Muscle layer of colon (tissue), 2 donors: Measurements from ENCODE around the gene LMF1.
A peak's percentile ranks its signal among the peaks of the same experiment; 100 is the strongest.

Experiments
- H3K27ac ChIP-seq: one replicate; pipeline ENCODE4 v1.7.0; 2013; ENCODE audit warnings: low read depth, mild to moderate bottlenecking, low read length, moderate library complexity
- H3K27me3 ChIP-seq, 2 donors: one replicate each; pipeline ENCODE4 v1.7.0; 2013; ENCODE audit warnings: low read length in 2 of 2, mild to moderate bottlenecking in 2 of 2; ENCODE audit not compliant: insufficient read depth in 2 of 2, control insufficient read depth in 1 of 2
- H3K36me3 ChIP-seq: one replicate; pipeline ENCODE4 v1.7.0; 2013; ENCODE audit warnings: mild to moderate bottlenecking, low read length; ENCODE audit not compliant: insufficient read depth
- H3K4me1 ChIP-seq: one replicate; pipeline ENCODE4 v1.7.0; 2013; ENCODE audit warnings: mild to moderate bottlenecking, low read length; ENCODE audit not compliant: insufficient read depth
- H3K4me3 ChIP-seq, 2 donors: one replicate each; pipeline ENCODE4 v1.7.0; 2013; ENCODE audit warnings: low read length in 2 of 2, low read depth in 1 of 2, mild to moderate bottlenecking in 1 of 2, moderate library complexity in 1 of 2
- H3K9ac ChIP-seq: one replicate; pipeline ENCODE4 v1.7.0; 2013; ENCODE audit warnings: low read length
- H3K9me3 ChIP-seq: one replicate; pipeline ENCODE4 v1.7.0; 2013; ENCODE audit warnings: mild to moderate bottlenecking, low read length
- donor health status: abdominal sarcoma.
- donor health status: Adenocarcinoma of cecum.

Gene LMF1

GRCh38 chr16:970766-971581 lies at the start of gene LMF1:
Gene LMF1 (minus strand): TSS chr16:970984. CDS start chr16:970980, 4 bp downstream.
- Histone ChIP-seq H3K4me1 (peaks cover 9% of the 10 kb centered on the region), H3K9me3 (no peaks in the 10 kb centered on the region), H3K9ac (no peak within 1 kb of the TSS), H3K27me3 (no peaks in the 10 kb centered on the region), H3K4me3 (peak within 1 kb of the TSS; percentile 71 to 96), H3K27ac (peak within 1 kb of the TSS; percentile 80), H3K36me3 (peaks cover 4% of the 10 kb centered on the region)

GRCh38 chr16:1020091-1020399 lies 49.3 kb upstream of the LMF1 start:
- no peaks in the 10 kb centered on the region for H3K36me3 ChIP-seq
- no peaks in the 10 kb centered on the region for H3K4me1 ChIP-seq
- no peak overlapping the region for H3K4me3 ChIP-seq
- peaks cover 1 to 24% of the 10 kb centered on the region in 2 donors for H3K27me3 ChIP-seq
- H3K9me3 ChIP-seq = no peaks in the 10 kb centered on the region
- no peak overlapping the region for H3K27ac ChIP-seq
- no peak overlapping the region for H3K9ac ChIP-seq

- no peak overlapping the region for H3K9ac ChIP-seq
- H3K36me3 ChIP-seq = no peaks in the 10 kb centered on the region
- H3K9me3 ChIP-seq = no peaks in the 10 kb centered on the region
- no peaks in the 10 kb centered on the region for H3K4me1 ChIP-seq
- H3K27me3 ChIP-seq = peaks cover 0 to 22% of the 10 kb centered on the region in 2 donors
- H3K4me3 ChIP-seq = no peak overlapping the region
- H3K27ac ChIP-seq = no peak overlapping the region
These were observed 48.7 kb upstream of the LMF1 start for GRCh38 chr16:1019231-1020090.

GRCh38 chr16:1018447-1019198 lies 47.8 kb upstream of the LMF1 start:
- Histone ChIP-seq H3K27ac (no peak overlapping the region), H3K4me1 (no peaks in the 10 kb centered on the region), H3K36me3 (no peaks in the 10 kb centered on the region), H3K9ac (no peak overlapping the region), H3K4me3 (no peak overlapping the region), H3K27me3 (peaks cover 0 to 17% of the 10 kb centered on the region in 2 donors), H3K9me3 (no peaks in the 10 kb centered on the region)

GRCh38 chr16:1014771-1015495 lies 44.1 kb upstream of the LMF1 start:
- no peaks in the 10 kb centered on the region for H3K36me3 ChIP-seq
- no peaks in the 10 kb centered on the region for H3K9me3 ChIP-seq
- no peak overlapping the region for H3K4me3 ChIP-seq
- peaks cover 0 to 10% of the 10 kb centered on the region in 2 donors for H3K27me3 ChIP-seq
- H3K9ac ChIP-seq = no peak overlapping the region
- no peak overlapping the region for H3K27ac ChIP-seq
- H3K4me1 ChIP-seq = no peaks in the 10 kb centered on the region

- Histone ChIP-seq H3K27ac (no peak overlapping the region), H3K27me3 (peaks cover 0 to 14% of the 10 kb centered on the region in 2 donors), H3K9me3 (no peaks in the 10 kb centered on the region), H3K9ac (no peak overlapping the region), H3K4me1 (no peaks in the 10 kb centered on the region), H3K4me3 (no peak overlapping the region), H3K36me3 (no peaks in the 10 kb centered on the region)
These were observed 43.4 kb upstream of the LMF1 start for GRCh38 chr16:1014221-1014620.

- Histone ChIP-seq H3K27ac (no peak overlapping the region), H3K36me3 (no peaks in the 10 kb centered on the region), H3K9ac (no peak overlapping the region), H3K4me3 (no peak overlapping the region), H3K27me3 (peaks cover 0 to 14% of the 10 kb centered on the region in 2 donors), H3K9me3 (no peaks in the 10 kb centered on the region), H3K4me1 (no peaks in the 10 kb centered on the region)
These were observed 42.8 kb upstream of the LMF1 start for GRCh38 chr16:1013593-1013900.

- Histone ChIP-seq H3K27me3 (peaks cover 0 to 14% of the 10 kb centered on the region in 2 donors), H3K4me1 (no peaks in the 10 kb centered on the region), H3K9ac (no peak overlapping the region), H3K36me3 (no peaks in the 10 kb centered on the region), H3K27ac (no peak overlapping the region), H3K4me3 (no peak overlapping the region), H3K9me3 (no peaks in the 10 kb centered on the region)
These were observed 42.2 kb upstream of the LMF1 start for GRCh38 chr16:1012722-1013592.

GRCh38 chr16:1012135-1012534 lies 41.4 kb upstream of the LMF1 start:
- H3K9me3 ChIP-seq = no peaks in the 10 kb centered on the region
- H3K27ac ChIP-seq = no peak overlapping the region
- H3K4me1 ChIP-seq = no peaks in the 10 kb centered on the region
- no peaks in the 10 kb centered on the region for H3K36me3 ChIP-seq
- peaks cover 0 to 14% of the 10 kb centered on the region in 2 donors for H3K27me3 ChIP-seq
- H3K9ac ChIP-seq = no peak overlapping the region
- no peak overlapping the region for H3K4me3 ChIP-seq

GRCh38 chr16:1011316-1012082 lies 40.7 kb upstream of the LMF1 start:
- H3K27me3 ChIP-seq = peaks cover 0 to 14% of the 10 kb centered on the region in 2 donors
- no peaks in the 10 kb centered on the region for H3K9me3 ChIP-seq
- no peak overlapping the region for H3K4me3 ChIP-seq
- H3K4me1 ChIP-seq = no peaks in the 10 kb centered on the region
- H3K27ac ChIP-seq = no peak overlapping the region
- H3K36me3 ChIP-seq = no peaks in the 10 kb centered on the region
- no peak overlapping the region for H3K9ac ChIP-seq
